HFF-Myc (cell line): Measurements from ENCODE around the gene TSN.
A peak's percentile ranks its signal among the peaks of the same experiment; 100 is the strongest.

Experiments
- DNase-seq: peaks from one replicate; pipeline ENCODE4 v3.0.0-alpha.2; 2011; ENCODE audit warnings: low read depth; ENCODE audit errors: extremely low read depth
- H3K4me3 ChIP-seq: replicated peaks from 2 replicates; pipeline ENCODE4 v1.5.1; 2011; ENCODE audit warnings: low read depth, mild to moderate bottlenecking, control low read depth, low read length
- CTCF ChIP-seq: IDR thresholded peaks from 2 replicates; pipeline ENCODE4 v1.5.1; 2012; ENCODE audit warnings: mild to moderate bottlenecking, low read depth, low read length, control low read depth; ENCODE audit errors: missing control alignments

Gene TSN

GRCh38 chr2:121746071-121746578 is 9.3 kb upstream of the TSN start:
- no peak for TF ChIP-seq CTCF
- H3K4me3 ChIP-seq: no peak overlapping the region
- no peak for DNase-seq

GRCh38 chr2:121748202-121748601 is 7.2 kb upstream of the TSN start:
- DNase-seq: peak; percentile 19
- TF ChIP-seq CTCF: peak; percentile 41
- H3K4me3 ChIP-seq: no peak overlapping the region

- DNase-seq: no peak
- no peak for TF ChIP-seq CTCF
- peak overlapping the region; percentile 79 for H3K4me3 ChIP-seq
Measured at GRCh38 chr2:121754851-121755236, 607 bp upstream of the TSN start.

- H3K4me3 ChIP-seq: no peak overlapping the region
- no peak for DNase-seq
- no peak for TF ChIP-seq CTCF
Measured at GRCh38 chr2:121764681-121765228, 9.3 kb downstream of the TSN start.

GRCh38 chr2:121766624-121767023 is 11.2 kb downstream of the TSN start:
- no peak for DNase-seq
- H3K4me3 ChIP-seq: no peak overlapping the region
- TF ChIP-seq CTCF: no peak

GRCh38 chr2:121768143-121768755 is 12.8 kb downstream of the TSN start:
- no peak overlapping the region for H3K4me3 ChIP-seq
- no peak for DNase-seq
- no peak for TF ChIP-seq CTCF
